K562 (cell line): ENCODE results near the gene CTBS. TPM values are rescaled to one million over a fixed set of nuclear protein-coding genes. Genes with fewer than 3 reads are reported as not detected.

Experiments
- BHLHE40 ChIP-seq: IDR thresholded peaks from 2 replicates; pipeline ENCODE4 v1.6.1; 2011; ENCODE audit warnings: low read length, improper control_type of control experiment
- BRD9 ChIP-seq: fragments of 450-650 bp; IDR thresholded peaks from 2 replicates; pipeline ENCODE4 v1.6.1; 2018; ENCODE audit warnings: low read depth; ENCODE audit not compliant: partially characterized antibody
- GATAD2B ChIP-seq: fragments of 450-650 bp; IDR thresholded peaks from 2 replicates; pipeline ENCODE4 v1.6.1; 2017; ENCODE audit warnings: mild to moderate bottlenecking, borderline replicate concordance
- HLTF ChIP-seq: fragments of 450-650 bp; IDR thresholded peaks from 2 replicates; pipeline ENCODE4 v1.6.1; 2016
- HMGN3 ChIP-seq: IDR thresholded peaks from 2 replicates; pipeline ENCODE4 v1.6.1; 2011; ENCODE audit warnings: borderline replicate concordance, low read depth, mild to moderate bottlenecking, mixed read lengths, low read length; ENCODE audit not compliant: insufficient read length; ENCODE audit errors: extremely low read depth
- NR2C1 ChIP-seq, 2 experiments: fragments of 450-650 bp; IDR thresholded peaks; 2 replicates each; pipeline ENCODE4 v1.6.1; 2017; ENCODE audit warnings: mild to moderate bottlenecking in 2 of 2, antibody characterized with exemption in 1 of 2, inconsistent platforms in 1 of 2, missing compliant biosample characterization in 1 of 2, missing genetic modification characterization in 1 of 2
- NR2C2 ChIP-seq, 2 experiments: fragments of 200-800 bp in 1 of 2; sonication (Bioruptor generic) in 1 of 2; sonication (generic) in 1 of 2; formaldehyde crosslinking in 1 of 2; IDR thresholded peaks; 2 replicates each; pipeline versions ENCODE4 v1.6.1 to v1.8.0; 2016 to 2022; ENCODE audit warnings: mild to moderate bottlenecking in 1 of 2, missing compliant biosample characterization in 1 of 2, missing genetic modification characterization in 1 of 2, missing genetic modification reagents in 1 of 2
- SMARCC2 ChIP-seq: fragments of 450-650 bp; IDR thresholded peaks from 2 replicates; pipeline ENCODE4 v1.6.1; 2017; ENCODE audit warnings: antibody characterized with exemption, moderate library complexity, mild to moderate bottlenecking, low read depth
- ZBTB7A ChIP-seq: IDR thresholded peaks from 2 replicates; pipeline ENCODE4 v1.6.1; 2011; ENCODE audit warnings: low read depth, mild to moderate bottlenecking, low read length, moderate library complexity, borderline replicate concordance; ENCODE audit not compliant: control insufficient read depth
- ZNF124 ChIP-seq: sonication (generic); formaldehyde crosslinking; IDR thresholded peaks from 2 replicates; pipeline ENCODE4 v1.8.1; 2022; ENCODE audit warnings: missing genetic modification reagents
- polyA plus RNA-seq, 8 experiments: library from polyadenylated mRNA; depleted of rRNA in 4 of 8; stranded (reverse) in 5 of 8; unstranded in 3 of 8; fragments of >200 nt; fragmentation: Nextera tagmentation in 2 of 8; fragmentation: Illumina TruSeq in 1 of 8; extraction: Ambion mirVana in 2 of 8; extraction: Trizol in 1 of 8; gene quantifications; 2 replicates each; pipeline versions ENCODE4 v1.2.1 to v1.2.3, GENCODE V29; 2011 to 2014; ENCODE audit warnings: inconsistent platforms in 1 of 8, missing spikeins in 1 of 8
- total RNA-seq, 7 experiments: library from RNA; depleted of rRNA in 6 of 7; stranded (reverse); fragments of >200 nt in 6 of 7; fragmentation: Illumina TruSeq in 2 of 7; extraction: Trizol in 2 of 7; gene quantifications; 2 replicates each; pipeline versions ENCODE4 v1.2.1 to v1.2.3, GENCODE V29; 2011 to 2021; ENCODE audit warnings: low replicate concordance in 1 of 7
- TF ChIP-seq, protein P1 (sequence below): sonication (generic); formaldehyde crosslinking; IDR thresholded peaks from 2 replicates; pipeline ENCODE4 v1.4.0; 2020; ENCODE audit warnings: mild to moderate bottlenecking, missing genetic modification reagents
- TF ChIP-seq, protein P2 (sequence below): sonication (generic); formaldehyde crosslinking; IDR thresholded peaks from 2 replicates; pipeline ENCODE4 v1.8.0; 2022; ENCODE audit warnings: mild to moderate bottlenecking, missing genetic modification reagents
- TF ChIP-seq, protein P3 (sequence below): fragments of 200-800 bp; sonication (Bioruptor generic); IDR thresholded peaks from 2 replicates; pipeline ENCODE4 v1.6.1; 2017; ENCODE audit warnings: missing genetic modification characterization, missing compliant biosample characterization
- TF ChIP-seq, protein P4 (sequence below): fragments of 450-650 bp; IDR thresholded peaks from 2 replicates; pipeline ENCODE4 v1.7.1; 2018; ENCODE audit warnings: mild to moderate bottlenecking, low read depth; ENCODE audit not compliant: partially characterized antibody

CTBS gene
- total and polyA plus RNA-seq, 9 of the 15 experiments (the other 6 are each of a cell fraction or from before 2014, with no cell fraction given), result 3.0 to 19.8 (median 9.9) TPM

DNA sequence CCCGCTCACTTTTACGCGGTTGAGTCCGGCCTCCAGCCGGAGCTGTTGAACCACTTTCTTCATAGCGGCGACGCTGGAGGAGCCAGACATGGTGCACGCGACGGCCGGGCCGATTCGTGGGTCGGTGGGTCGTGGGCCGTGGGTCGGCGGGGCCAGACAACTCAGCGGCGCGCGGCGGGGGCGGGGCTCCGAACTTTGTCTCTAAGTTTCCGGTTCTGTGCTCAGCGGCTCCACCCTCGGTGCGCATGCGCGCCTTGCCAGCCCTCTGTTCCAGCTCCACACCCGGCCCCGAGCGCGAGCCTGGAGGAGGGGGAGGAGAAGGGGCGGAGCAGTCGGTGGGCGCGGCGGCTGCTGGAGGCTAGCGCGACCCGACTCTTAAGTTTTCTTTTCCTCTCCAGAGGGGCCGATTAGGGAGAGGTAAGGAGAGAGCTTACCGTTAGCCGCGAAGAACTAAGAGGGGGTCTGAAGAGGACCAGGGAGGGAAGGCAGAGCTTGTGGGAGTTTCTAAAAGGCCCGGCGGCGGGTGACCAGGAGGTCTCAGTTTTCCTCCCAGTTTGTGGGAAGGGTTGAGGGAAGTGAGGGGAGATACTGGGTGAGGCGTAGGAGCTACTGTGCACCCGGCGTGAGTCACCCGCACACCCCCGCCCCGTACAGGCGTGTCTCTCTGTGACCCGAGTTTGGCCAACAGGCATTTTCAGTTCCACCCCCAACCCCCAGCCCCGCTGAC lies 68.1 kb downstream of the CTBS start, which contains the start of the genes GNG5 and SPATA1 (continued):
- peak; percentile 62 for TF ChIP-seq SMARCC2
- TF ChIP-seq BRD9, result peak; percentile 88
- TF ChIP-seq NR2C1 (IDR thresholded peaks at IDR 0.05), result peak; percentile 89
- peak; percentile 90 for TF ChIP-seq NR2C1 (tag; IDR thresholded peaks at IDR 0.05)
- peak; percentile 81; the same call in 1 of the 2 replicates for TF ChIP-seq NR2C2 (CRISPR knock-in tag; IDR thresholded peaks at IDR 0.05)
- peak; percentile 96 for TF ChIP-seq NR2C2 (tag; IDR thresholded peaks at IDR 0.05)
- TF ChIP-seq, protein P1, sequence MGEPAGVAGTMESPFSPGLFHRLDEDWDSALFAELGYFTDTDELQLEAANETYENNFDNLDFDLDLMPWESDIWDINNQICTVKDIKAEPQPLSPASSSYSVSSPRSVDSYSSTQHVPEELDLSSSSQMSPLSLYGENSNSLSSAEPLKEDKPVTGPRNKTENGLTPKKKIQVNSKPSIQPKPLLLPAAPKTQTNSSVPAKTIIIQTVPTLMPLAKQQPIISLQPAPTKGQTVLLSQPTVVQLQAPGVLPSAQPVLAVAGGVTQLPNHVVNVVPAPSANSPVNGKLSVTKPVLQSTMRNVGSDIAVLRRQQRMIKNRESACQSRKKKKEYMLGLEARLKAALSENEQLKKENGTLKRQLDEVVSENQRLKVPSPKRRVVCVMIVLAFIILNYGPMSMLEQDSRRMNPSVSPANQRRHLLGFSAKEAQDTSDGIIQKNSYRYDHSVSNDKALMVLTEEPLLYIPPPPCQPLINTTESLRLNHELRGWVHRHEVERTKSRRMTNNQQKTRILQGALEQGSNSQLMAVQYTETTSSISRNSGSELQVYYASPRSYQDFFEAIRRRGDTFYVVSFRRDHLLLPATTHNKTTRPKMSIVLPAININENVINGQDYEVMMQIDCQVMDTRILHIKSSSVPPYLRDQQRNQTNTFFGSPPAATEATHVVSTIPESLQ (CRISPR knock-in tag), result peak; percentile 18; the same call in 1 of the 2 replicates
- TF ChIP-seq BHLHE40, result peak; percentile 86
- TF ChIP-seq, protein P2, sequence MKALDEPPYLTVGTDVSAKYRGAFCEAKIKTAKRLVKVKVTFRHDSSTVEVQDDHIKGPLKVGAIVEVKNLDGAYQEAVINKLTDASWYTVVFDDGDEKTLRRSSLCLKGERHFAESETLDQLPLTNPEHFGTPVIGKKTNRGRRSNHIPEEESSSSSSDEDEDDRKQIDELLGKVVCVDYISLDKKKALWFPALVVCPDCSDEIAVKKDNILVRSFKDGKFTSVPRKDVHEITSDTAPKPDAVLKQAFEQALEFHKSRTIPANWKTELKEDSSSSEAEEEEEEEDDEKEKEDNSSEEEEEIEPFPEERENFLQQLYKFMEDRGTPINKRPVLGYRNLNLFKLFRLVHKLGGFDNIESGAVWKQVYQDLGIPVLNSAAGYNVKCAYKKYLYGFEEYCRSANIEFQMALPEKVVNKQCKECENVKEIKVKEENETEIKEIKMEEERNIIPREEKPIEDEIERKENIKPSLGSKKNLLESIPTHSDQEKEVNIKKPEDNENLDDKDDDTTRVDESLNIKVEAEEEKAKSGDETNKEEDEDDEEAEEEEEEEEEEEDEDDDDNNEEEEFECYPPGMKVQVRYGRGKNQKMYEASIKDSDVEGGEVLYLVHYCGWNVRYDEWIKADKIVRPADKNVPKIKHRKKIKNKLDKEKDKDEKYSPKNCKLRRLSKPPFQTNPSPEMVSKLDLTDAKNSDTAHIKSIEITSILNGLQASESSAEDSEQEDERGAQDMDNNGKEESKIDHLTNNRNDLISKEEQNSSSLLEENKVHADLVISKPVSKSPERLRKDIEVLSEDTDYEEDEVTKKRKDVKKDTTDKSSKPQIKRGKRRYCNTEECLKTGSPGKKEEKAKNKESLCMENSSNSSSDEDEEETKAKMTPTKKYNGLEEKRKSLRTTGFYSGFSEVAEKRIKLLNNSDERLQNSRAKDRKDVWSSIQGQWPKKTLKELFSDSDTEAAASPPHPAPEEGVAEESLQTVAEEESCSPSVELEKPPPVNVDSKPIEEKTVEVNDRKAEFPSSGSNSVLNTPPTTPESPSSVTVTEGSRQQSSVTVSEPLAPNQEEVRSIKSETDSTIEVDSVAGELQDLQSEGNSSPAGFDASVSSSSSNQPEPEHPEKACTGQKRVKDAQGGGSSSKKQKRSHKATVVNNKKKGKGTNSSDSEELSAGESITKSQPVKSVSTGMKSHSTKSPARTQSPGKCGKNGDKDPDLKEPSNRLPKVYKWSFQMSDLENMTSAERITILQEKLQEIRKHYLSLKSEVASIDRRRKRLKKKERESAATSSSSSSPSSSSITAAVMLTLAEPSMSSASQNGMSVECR (CRISPR knock-in tag), result peak; percentile 65; the same call in 1 of the 2 replicates
- TF ChIP-seq HLTF, result 0 out of 2 replicates have a peak, but pooled peaks have one; percentile 58
- peak; percentile 53 for TF ChIP-seq GATAD2B
- no peak for TF ChIP-seq ZNF124 (CRISPR knock-in tag)
- TF ChIP-seq HMGN3, result peak; percentile 89
- TF ChIP-seq, protein P3, sequence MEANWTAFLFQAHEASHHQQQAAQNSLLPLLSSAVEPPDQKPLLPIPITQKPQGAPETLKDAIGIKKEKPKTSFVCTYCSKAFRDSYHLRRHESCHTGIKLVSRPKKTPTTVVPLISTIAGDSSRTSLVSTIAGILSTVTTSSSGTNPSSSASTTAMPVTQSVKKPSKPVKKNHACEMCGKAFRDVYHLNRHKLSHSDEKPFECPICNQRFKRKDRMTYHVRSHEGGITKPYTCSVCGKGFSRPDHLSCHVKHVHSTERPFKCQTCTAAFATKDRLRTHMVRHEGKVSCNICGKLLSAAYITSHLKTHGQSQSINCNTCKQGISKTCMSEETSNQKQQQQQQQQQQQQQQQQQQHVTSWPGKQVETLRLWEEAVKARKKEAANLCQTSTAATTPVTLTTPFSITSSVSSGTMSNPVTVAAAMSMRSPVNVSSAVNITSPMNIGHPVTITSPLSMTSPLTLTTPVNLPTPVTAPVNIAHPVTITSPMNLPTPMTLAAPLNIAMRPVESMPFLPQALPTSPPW, result peak; percentile 92
- TF ChIP-seq ZBTB7A, result peak; percentile 79
- TF ChIP-seq, protein P4, sequence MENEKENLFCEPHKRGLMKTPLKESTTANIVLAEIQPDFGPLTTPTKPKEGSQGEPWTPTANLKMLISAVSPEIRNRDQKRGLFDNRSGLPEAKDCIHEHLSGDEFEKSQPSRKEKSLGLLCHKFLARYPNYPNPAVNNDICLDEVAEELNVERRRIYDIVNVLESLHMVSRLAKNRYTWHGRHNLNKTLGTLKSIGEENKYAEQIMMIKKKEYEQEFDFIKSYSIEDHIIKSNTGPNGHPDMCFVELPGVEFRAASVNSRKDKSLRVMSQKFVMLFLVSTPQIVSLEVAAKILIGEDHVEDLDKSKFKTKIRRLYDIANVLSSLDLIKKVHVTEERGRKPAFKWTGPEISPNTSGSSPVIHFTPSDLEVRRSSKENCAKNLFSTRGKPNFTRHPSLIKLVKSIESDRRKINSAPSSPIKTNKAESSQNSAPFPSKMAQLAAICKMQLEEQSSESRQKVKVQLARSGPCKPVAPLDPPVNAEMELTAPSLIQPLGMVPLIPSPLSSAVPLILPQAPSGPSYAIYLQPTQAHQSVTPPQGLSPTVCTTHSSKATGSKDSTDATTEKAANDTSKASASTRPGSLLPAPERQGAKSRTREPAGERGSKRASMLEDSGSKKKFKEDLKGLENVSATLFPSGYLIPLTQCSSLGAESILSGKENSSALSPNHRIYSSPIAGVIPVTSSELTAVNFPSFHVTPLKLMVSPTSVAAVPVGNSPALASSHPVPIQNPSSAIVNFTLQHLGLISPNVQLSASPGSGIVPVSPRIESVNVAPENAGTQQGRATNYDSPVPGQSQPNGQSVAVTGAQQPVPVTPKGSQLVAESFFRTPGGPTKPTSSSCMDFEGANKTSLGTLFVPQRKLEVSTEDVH, result peak; percentile 43
